Natural killer cell treated with Interleukin-12 subunit alpha and Interleukin-12 subunit beta and Interleukin-15 and Interleukin-18, amount 100 ng/mL, for 72 hours (primary cell): ENCODE results near the gene FXYD4. TPM values are rescaled to one million over a fixed set of nuclear protein-coding genes. Genes with fewer than 3 reads are reported as not detected.
A peak's percentile ranks its signal among the peaks of the same experiment; 100 is the strongest.

Source experiments
- ATAC-seq, 2 donors: fragments of 150-1000 bp; cut with Tn5 transposase in 1 of 2; sonication (Bioruptor Pico), chemical (Tn5 transposase) in 1 of 2; 2 replicates each; pipeline ENCODE4 v1.10.0; 2021
- DNase-seq: peaks from one replicate; pipeline ENCODE4 v3.0.0; 2022; ENCODE audit warnings: low spot score
- H3K27ac Mint-ChIP-seq, 2 donors: 1 replicate in 1 of 2; 2 replicates in 1 of 2; pipeline ENCODE4 v1.8.0; 2022; ENCODE audit warnings: mixed read lengths in 2 of 2, mild to moderate bottlenecking in 1 of 2, moderate library complexity in 1 of 2
- H3K27me3 Mint-ChIP-seq, 2 donors: 1 replicate in 1 of 2; 2 replicates in 1 of 2; pipeline ENCODE4 v1.8.0; 2022; ENCODE audit warnings: mixed read lengths in 2 of 2
- H3K36me3 Mint-ChIP-seq: one replicate; pipeline ENCODE4 v1.8.0; 2022; ENCODE audit warnings: mixed read lengths
- H3K4me1 Mint-ChIP-seq, 2 donors: 1 replicate in 1 of 2; 2 replicates in 1 of 2; pipeline ENCODE4 v1.8.0; 2022; ENCODE audit warnings: low read depth in 2 of 2, mixed read lengths in 2 of 2, mild to moderate bottlenecking in 1 of 2
- H3K4me3 Mint-ChIP-seq: one replicate; pipeline ENCODE4 v1.8.0; 2022; ENCODE audit warnings: mixed read lengths
- H3K9me3 Mint-ChIP-seq: 2 replicates; pipeline ENCODE4 v1.8.0; 2022; ENCODE audit warnings: mixed read lengths
- total RNA-seq, 2 donors: library from RNA; stranded (reverse); gene quantifications; one replicate each; pipeline ENCODE4 v1.2.3, GENCODE V29; 2022

FXYD4 gene
- total RNA-seq, 2 donors from 2014 or later: not detected

GRCh38 chr10:43374194-43374593 lies 2.8 kb downstream of the FXYD4 start:
- Mint-ChIP-seq H3K4me1 (peaks cover 0 to 10% of the 10 kb centered on the region in 2 donors), H3K36me3 (no peaks in the 10 kb centered on the region), H3K27me3 (no peaks in the 10 kb centered on the region), H3K4me3 (no peak overlapping the region), H3K27ac (peak overlapping the region in 1 of 2 donors; percentile 33), H3K9me3 (no peaks in the 10 kb centered on the region)
- ATAC-seq (no peak), DNase-seq (no peak)

DNA sequence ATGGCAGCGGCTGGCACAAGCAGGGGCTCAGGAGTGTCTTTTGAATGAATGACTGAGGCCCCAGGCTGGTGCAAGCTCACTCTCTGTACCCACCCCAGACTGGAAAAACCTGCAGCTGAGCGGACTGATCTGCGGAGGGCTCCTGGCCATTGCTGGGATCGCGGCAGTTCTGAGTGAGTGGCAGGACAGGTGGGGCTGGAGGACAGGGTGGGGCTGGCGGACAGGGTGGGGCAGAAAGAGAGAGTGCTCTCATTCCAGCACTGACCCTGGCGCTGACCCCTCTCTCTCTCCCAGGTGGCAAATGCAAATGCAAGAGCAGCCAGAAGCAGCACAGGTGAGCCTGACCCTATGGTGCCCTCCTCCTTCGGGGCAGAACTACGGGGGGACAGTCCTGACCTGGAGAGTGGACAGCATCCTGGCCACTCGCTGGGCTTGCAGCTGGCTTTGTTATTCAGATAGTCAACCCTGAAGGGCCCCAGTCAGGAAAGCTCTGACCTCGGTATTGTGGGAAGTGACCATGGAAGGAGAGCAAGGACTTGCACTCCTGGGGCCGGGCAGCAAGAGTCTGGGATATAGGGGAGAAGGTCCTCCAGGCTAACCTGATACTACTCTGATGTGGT lies 4.1 kb downstream of the FXYD4 start:
- no peaks in the 10 kb centered on the region for H3K27me3 Mint-ChIP-seq
- no peak overlapping the region for H3K27ac Mint-ChIP-seq
- no peaks in the 10 kb centered on the region for H3K36me3 Mint-ChIP-seq
- ATAC-seq (no peak), DNase-seq (no peak)
- peaks cover 0 to 10% of the 10 kb centered on the region in 2 donors for H3K4me1 Mint-ChIP-seq
- no peak overlapping the region for H3K4me3 Mint-ChIP-seq
- no peaks in the 10 kb centered on the region for H3K9me3 Mint-ChIP-seq

DNA sequence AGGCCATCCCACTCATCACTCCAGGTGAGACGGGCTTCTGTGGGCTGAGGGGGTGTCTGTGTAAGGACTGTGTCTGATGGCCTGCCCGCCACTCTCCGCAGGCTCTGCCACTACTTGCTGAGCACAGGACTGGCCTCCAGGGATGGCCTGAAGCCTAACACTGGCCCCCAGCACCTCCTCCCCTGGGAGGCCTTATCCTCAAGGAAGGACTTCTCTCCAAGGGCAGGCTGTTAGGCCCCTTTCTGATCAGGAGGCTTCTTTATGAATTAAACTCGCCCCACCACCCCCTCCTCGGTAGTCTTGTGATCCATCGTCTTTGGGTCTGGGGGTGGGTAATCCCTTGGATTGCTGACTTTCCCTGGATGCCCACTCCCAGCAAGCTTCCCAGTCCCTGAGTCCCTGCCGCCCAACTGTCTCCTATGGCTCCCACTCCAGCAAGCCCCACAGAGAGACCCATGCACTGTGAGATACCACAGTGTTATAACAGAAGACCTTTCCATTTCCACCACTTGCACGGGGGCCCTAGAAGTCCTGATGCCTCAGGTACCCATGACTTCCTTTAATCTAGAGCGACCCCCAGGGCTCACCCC lies 4.7 kb downstream of the FXYD4 start:
- DNase-seq: no peak
- Mint-ChIP-seq H3K9me3 (no peaks in the 10 kb centered on the region), H3K27ac (no peak overlapping the region), H3K36me3 (no peaks in the 10 kb centered on the region), H3K4me1 (peaks cover 0 to 10% of the 10 kb centered on the region in 2 donors), H3K4me3 (no peak overlapping the region), H3K27me3 (no peaks in the 10 kb centered on the region)
- ATAC-seq: no peak

GRCh38 chr10:43376828-43377423 lies 5.5 kb downstream of the FXYD4 start:
- Mint-ChIP-seq H3K36me3 (no peaks in the 10 kb centered on the region), H3K27ac (no peak overlapping the region), H3K4me3 (no peak overlapping the region), H3K27me3 (no peaks in the 10 kb centered on the region), H3K9me3 (no peaks in the 10 kb centered on the region), H3K4me1 (peaks cover 0 to 10% of the 10 kb centered on the region in 2 donors)
- DNase-seq (no peak), ATAC-seq (no peak)

GRCh38 chr10:43377424-43377883 lies 6.0 kb downstream of the FXYD4 start:
- H3K4me1 Mint-ChIP-seq: peaks cover 0 to 10% of the 10 kb centered on the region in 2 donors

DNA sequence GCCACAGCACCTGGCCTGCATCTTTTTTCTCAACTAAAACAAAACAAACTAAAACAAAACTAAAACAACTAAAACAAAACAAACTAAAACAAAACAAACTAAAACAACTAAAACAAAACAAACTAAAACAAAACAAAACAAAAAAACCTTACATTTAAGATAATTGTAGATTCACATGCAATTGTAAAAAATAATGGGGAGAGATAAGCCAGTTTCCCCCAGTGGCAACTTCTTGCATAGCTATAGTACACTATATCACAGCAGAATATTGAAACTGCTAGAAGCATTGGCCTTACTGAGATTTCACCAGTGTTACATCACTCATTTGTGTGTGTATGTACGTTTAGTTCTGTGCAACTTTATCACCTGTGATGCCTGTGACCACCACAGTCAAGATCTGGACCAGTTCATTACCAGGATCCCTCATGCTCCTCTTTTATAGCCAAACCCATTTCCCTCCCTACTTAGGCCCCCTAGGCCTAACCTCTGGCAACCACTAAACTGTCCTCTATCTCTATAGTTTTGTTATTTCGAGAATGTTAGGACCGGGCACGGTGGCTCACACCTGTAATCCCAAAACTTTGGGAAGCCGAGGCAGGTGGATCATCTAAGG lies 9.3 kb downstream of the FXYD4 start:
- no peaks in the 10 kb centered on the region for H3K27me3 Mint-ChIP-seq
- ATAC-seq: peak in 1 of 2 donors; percentile 36
- peaks cover 0 to 6% of the 10 kb centered on the region in 2 donors for H3K4me1 Mint-ChIP-seq
- H3K27ac Mint-ChIP-seq: peak overlapping the region in 1 of 2 donors; percentile 65
- DNase-seq: no peak
- no peaks in the 10 kb centered on the region for H3K9me3 Mint-ChIP-seq
- no peaks in the 10 kb centered on the region for H3K36me3 Mint-ChIP-seq
- no peak overlapping the region for H3K4me3 Mint-ChIP-seq

More at GRCh38 chr10:43377424-43377883, 6.0 kb downstream of the FXYD4 start:
- H3K4me3 Mint-ChIP-seq: no peak overlapping the region
- H3K27me3 Mint-ChIP-seq: no peaks in the 10 kb centered on the region
- no peak overlapping the region for H3K27ac Mint-ChIP-seq
- DNase-seq: no peak
- H3K36me3 Mint-ChIP-seq: no peaks in the 10 kb centered on the region
- ATAC-seq: peak in 1 of 2 donors; percentile 7
- no peaks in the 10 kb centered on the region for H3K9me3 Mint-ChIP-seq

- DNase-seq (no peak), ATAC-seq (peak in 1 of 2 donors; percentile 18)
- no peaks in the 10 kb centered on the region for H3K9me3 Mint-ChIP-seq
- no peak overlapping the region for H3K27ac Mint-ChIP-seq
- H3K27me3 Mint-ChIP-seq: no peaks in the 10 kb centered on the region
- H3K4me1 Mint-ChIP-seq: peaks cover 16 to 26% of the 10 kb centered on the region in 2 donors
- no peak overlapping the region for H3K4me3 Mint-ChIP-seq
- H3K36me3 Mint-ChIP-seq: peaks cover 19% of the 10 kb centered on the region
Observed at GRCh38 chr10:43383204-43383971, 12.0 kb downstream of the FXYD4 start.

DNA sequence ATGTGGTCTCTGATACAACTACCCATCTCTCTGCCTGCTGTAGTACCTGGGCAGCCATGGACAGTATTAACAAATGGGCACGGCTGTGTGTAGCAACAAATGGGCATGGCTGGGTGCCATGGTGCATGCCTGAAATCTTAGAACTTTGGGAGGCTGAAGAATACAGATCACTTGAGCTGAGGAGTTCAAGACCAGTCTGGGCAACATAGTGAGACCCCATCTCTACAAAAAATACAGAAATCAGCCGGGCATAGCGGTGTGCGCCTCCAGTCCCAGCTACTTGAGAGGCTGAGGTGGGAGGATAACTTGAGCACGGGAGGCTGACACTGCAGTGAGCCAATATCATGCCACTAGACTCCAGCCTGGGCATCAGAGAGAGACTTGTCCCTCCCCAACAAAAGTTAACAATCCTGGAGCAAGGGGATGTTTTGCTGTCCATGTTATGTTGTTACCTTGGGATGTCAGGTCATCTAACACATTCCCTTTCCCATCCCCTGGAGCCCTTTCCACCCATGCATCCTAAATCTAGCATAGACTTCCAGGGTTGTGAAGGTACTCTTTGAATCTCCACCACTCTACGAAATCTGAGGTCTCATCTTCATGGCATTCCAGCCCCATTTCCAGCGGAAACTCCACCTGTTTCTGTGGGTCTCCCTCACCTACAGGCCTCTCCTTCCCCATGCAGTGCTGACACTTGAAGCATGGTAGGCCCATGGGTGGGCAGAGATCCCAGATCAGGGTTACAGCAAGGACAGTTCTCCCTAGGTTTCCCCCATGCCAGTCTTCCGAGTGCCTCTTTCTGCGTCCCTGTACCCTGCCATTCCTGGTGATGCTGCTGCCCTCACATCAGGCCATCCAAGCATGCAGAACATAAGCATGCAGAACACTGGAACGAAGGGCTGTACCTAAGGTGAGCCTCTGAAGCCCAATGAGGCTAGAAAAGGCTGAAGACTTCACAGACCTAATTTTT lies 13.1 kb downstream of the FXYD4 start:
- peaks cover 22 to 34% of the 10 kb centered on the region in 2 donors for H3K4me1 Mint-ChIP-seq
- ATAC-seq (peak in 1 of 2 donors; percentile 13), DNase-seq (no peak)
- peak overlapping the region in 1 of 2 donors; percentile 36 for H3K27ac Mint-ChIP-seq
- no peaks in the 10 kb centered on the region for H3K9me3 Mint-ChIP-seq
- H3K4me3 Mint-ChIP-seq: no peak overlapping the region
- peaks cover 25% of the 10 kb centered on the region for H3K36me3 Mint-ChIP-seq
- H3K27me3 Mint-ChIP-seq: no peaks in the 10 kb centered on the region

- peak overlapping the region in 1 of 2 donors; percentile 36 for H3K27ac Mint-ChIP-seq
- peaks cover 32% of the 10 kb centered on the region for H3K36me3 Mint-ChIP-seq
- H3K4me1 Mint-ChIP-seq: peaks cover 29 to 40% of the 10 kb centered on the region in 2 donors
- ATAC-seq: no peak
- H3K4me3 Mint-ChIP-seq: no peak overlapping the region
- no peaks in the 10 kb centered on the region for H3K27me3 Mint-ChIP-seq
- no peaks in the 10 kb centered on the region for H3K9me3 Mint-ChIP-seq
- no peak for DNase-seq
Observed at GRCh38 chr10:43385412-43386004, 14.1 kb downstream of the FXYD4 start.

DNA sequence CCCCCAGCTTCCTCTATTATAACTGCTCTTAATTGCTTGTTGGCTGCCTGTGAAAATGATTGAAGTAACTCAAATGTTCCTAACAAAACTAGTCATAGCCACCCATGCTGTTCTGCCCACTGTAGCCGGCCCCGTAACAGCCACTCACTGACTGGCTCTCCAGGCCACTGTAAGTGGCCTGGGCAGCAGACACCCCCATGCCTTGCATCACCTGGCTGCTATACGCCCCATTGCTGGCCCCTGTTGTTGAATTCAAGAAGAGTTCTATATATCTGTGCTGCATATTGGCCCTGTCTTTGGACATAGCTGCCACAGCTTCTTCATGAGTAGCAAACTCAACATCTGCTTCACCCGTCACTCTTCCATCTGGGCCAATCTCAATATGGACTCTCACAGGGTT lies 15.1 kb downstream of the FXYD4 start:
- Mint-ChIP-seq H3K27me3 (no peaks in the 10 kb centered on the region), H3K27ac (peak overlapping the region; percentile 67 to 75), H3K9me3 (no peaks in the 10 kb centered on the region), H3K36me3 (peaks cover 36% of the 10 kb centered on the region), H3K4me1 (peaks cover 34 to 45% of the 10 kb centered on the region in 2 donors), H3K4me3 (no peak overlapping the region)
- DNase-seq: no peak
- ATAC-seq: no peak

DNA sequence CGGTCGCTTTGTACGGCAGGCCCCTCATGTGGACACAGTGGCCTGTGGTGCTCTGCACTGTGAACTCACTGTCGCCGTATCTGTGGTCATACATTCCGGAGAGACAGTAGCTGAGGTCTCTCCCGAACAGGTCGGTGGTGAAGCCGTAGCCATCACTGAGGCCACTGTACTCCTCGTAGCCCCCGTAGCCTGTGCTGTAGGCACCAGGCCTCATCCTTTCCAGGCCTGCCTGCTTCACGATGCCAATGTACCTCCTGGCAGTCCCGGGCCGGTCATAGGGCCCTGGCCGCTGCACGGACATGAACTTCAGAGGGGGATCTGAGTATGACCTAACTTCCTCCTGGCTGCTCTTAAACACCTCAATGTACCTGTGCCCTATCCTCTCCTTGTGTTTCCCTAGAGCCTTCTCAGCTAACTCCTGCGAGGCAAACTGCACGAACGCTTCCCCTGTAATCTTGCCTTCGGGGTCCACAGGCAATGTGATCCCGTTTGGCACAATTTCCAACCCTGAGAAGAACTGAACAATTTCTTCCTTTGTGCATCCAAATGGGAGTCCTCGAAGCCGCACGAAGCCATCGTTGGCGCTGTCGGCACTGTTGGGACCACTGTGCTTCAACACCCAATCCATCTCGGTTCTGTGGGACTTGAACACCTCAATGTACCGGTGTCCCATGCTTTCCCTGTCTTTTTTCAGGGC lies 15.7 kb downstream of the FXYD4 start:
- no peak for DNase-seq
- Mint-ChIP-seq H3K4me1 (peaks cover 37 to 50% of the 10 kb centered on the region in 2 donors), H3K36me3 (peaks cover 40% of the 10 kb centered on the region), H3K27me3 (no peaks in the 10 kb centered on the region), H3K9me3 (no peaks in the 10 kb centered on the region), H3K4me3 (no peak overlapping the region), H3K27ac (peak overlapping the region; percentile 67 to 75)
- ATAC-seq: no peak

GRCh38 chr10:43387678-43388032 lies 16.2 kb downstream of the FXYD4 start:
- peak overlapping the region; percentile 67 to 75 for H3K27ac Mint-ChIP-seq
- DNase-seq (no peak), ATAC-seq (no peak)
- H3K4me3 Mint-ChIP-seq: no peak overlapping the region
- H3K9me3 Mint-ChIP-seq: no peaks in the 10 kb centered on the region
- H3K27me3 Mint-ChIP-seq: no peaks in the 10 kb centered on the region
- peaks cover 41 to 55% of the 10 kb centered on the region in 2 donors for H3K4me1 Mint-ChIP-seq
- H3K36me3 Mint-ChIP-seq: peaks cover 45% of the 10 kb centered on the region
